Stimulated activated naive CD4-positive, alpha-beta T cell treated with Interleukin-2 at 50 U/mL for 16 hours (primary cell): ENCODE data around the gene ADARB2.
"Not testable (repeated sequence)": the region's sequence is repeated elsewhere in the genome, so short reads cannot be mapped to it uniquely, and the experiment has no call there.

Source experiments
- DNase-seq: peaks from one replicate; lab custom pipeline; 2025; lab: John Stamatoyannopoulos, UW

The ADARB2 gene

GRCh38 chr10:1465418-1465911 lies 271.9 kb downstream of the ADARB2 start:
- no peak for DNase-seq

GRCh38 chr10:1464881-1465417 lies 272.4 kb downstream of the ADARB2 start:
- no peak for DNase-seq

- DNase-seq = not testable (repeated sequence)
Observed at GRCh38 chr10:1463971-1464370, 273.4 kb downstream of the ADARB2 start.

GRCh38 chr10:1462994-1463633 lies 274.2 kb downstream of the ADARB2 start:
- DNase-seq = no peak

- DNase-seq = no peak
Observed at GRCh38 chr10:1462521-1462920, 274.8 kb downstream of the ADARB2 start.

GRCh38 chr10:1462032-1462431 lies 275.3 kb downstream of the ADARB2 start:
- DNase-seq = no peak

GRCh38 chr10:1461016-1461415 lies 276.3 kb downstream of the ADARB2 start:
- no peak for DNase-seq

GRCh38 chr10:1459664-1460063 lies 277.7 kb downstream of the ADARB2 start:
- not testable (repeated sequence) for DNase-seq

GRCh38 chr10:1454951-1455350 lies 282.4 kb downstream of the ADARB2 start:
- DNase-seq = no peak

- DNase-seq = no peak
Observed at GRCh38 chr10:1454428-1454827, 282.9 kb downstream of the ADARB2 start.

GRCh38 chr10:1452777-1453176 lies 284.5 kb downstream of the ADARB2 start:
- no peak for DNase-seq

GRCh38 chr10:1451941-1452340 lies 285.4 kb downstream of the ADARB2 start:
- no peak for DNase-seq

- DNase-seq = no peak
Observed at GRCh38 chr10:1451362-1451888, 285.9 kb downstream of the ADARB2 start.

GRCh38 chr10:1449572-1450205 lies 287.6 kb downstream of the ADARB2 start:
- DNase-seq = no peak

- DNase-seq = no peak
Observed at GRCh38 chr10:1449021-1449420, 288.3 kb downstream of the ADARB2 start.

GRCh38 chr10:1448252-1448930 lies 288.9 kb downstream of the ADARB2 start:
- DNase-seq = no peak

GRCh38 chr10:1444826-1445225 lies 292.5 kb downstream of the ADARB2 start:
- no peak for DNase-seq

GRCh38 chr10:1440897-1441296 lies 296.4 kb downstream of the ADARB2 start:
- DNase-seq = no peak

GRCh38 chr10:1434912-1435692 lies 302.2 kb downstream of the ADARB2 start:
- DNase-seq = no peak

GRCh38 chr10:1434202-1434601 lies 303.1 kb downstream of the ADARB2 start:
- DNase-seq = no peak

- DNase-seq = no peak
Observed at GRCh38 chr10:1432161-1432560, 305.2 kb downstream of the ADARB2 start.

GRCh38 chr10:1431229-1431628 lies 306.1 kb downstream of the ADARB2 start:
- DNase-seq = no peak
